HL-60 (cell line): ENCODE data around the gene RFC2.
A peak's percentile ranks its signal among the peaks of the same experiment; 100 is the strongest.
"Not testable (repeated sequence)": the region's sequence is repeated elsewhere in the genome, so short reads cannot be mapped to it uniquely, and the experiment has no call there.

Source experiments
- DNase-seq, 2 experiments: peaks; one replicate each; pipeline ENCODE4 v3.0.0-alpha.2; 2010 to 2020; ENCODE audit warnings: low read depth in 1 of 2, low spot score in 1 of 2
- H3K27ac ChIP-seq: fragments of 250-450 bp; sonication (Bioruptor Pico); replicated peaks from 2 replicates; pipeline ENCODE4 v1.5.1; 2020; ENCODE audit warnings: mild to moderate bottlenecking, moderate library complexity
- H3K27me3 ChIP-seq: fragments of 250-450 bp; sonication (Bioruptor Pico); 2 replicates; pipeline ENCODE4 v1.5.1; 2021; ENCODE audit warnings: mild to moderate bottlenecking, moderate library complexity; ENCODE audit not compliant: insufficient read depth, poor library complexity, severe bottlenecking
- H3K4me3 ChIP-seq: replicated peaks from 2 replicates; pipeline ENCODE4 v1.5.1; 2011; ENCODE audit warnings: mild to moderate bottlenecking, control low read depth, low read length; ENCODE audit not compliant: insufficient read depth
- CTCF ChIP-seq: IDR thresholded peaks from one replicate; pipeline ENCODE4 v1.5.1; 2011; ENCODE audit warnings: low read length, control low read depth, inconsistent platforms; ENCODE audit not compliant: insufficient read depth
- GABPA ChIP-seq: IDR thresholded peaks from 2 replicates; pipeline ENCODE4 v1.6.1; 2012; ENCODE audit warnings: low read depth
- POLR2AphosphoS5 ChIP-seq: IDR thresholded peaks from 2 replicates; pipeline ENCODE4 v1.6.1; 2012; ENCODE audit warnings: low read depth
- REST ChIP-seq: IDR thresholded peaks from 2 replicates; pipeline ENCODE4 v1.6.1; 2012; ENCODE audit warnings: low read depth; ENCODE audit not compliant: insufficient replicate concordance
- SPI1 ChIP-seq: IDR thresholded peaks from 2 replicates; pipeline ENCODE4 v1.6.1; 2012; ENCODE audit warnings: low read depth, mild to moderate bottlenecking, borderline replicate concordance

Gene RFC2

GRCh38 chr7:74206589-74207120 lies 47.5 kb downstream of the RFC2 start:
- Histone ChIP-seq H3K4me3 (no peak overlapping the region), H3K27ac (no peak overlapping the region), H3K27me3 (no peaks in the 10 kb centered on the region)
- peak; percentile 71 for TF ChIP-seq CTCF
- no peak for TF ChIP-seq SPI1
- DNase-seq, result peak in 1 of 2 experiments; percentile 76

DNA sequence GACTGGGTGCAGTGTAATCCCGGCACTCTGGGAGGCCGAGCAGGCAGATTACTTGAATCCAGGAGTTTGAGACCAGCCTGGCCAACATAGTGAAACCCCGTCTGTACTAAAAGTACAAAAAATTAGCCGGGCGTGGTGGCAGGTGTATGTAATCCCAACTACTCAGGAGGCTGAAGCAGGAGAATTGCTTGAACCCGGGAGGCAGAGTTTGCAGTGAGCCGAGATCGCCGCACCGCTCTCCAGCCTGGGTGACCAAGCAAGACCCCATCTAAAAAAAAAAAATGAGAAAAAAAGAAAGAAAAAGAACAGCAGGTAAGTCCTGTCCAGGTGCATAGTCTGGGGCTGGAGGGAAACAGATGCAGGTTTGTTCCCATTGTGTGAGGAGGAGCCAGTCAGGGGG lies 48.1 kb downstream of the RFC2 start:
- H3K4me3 ChIP-seq, DNase-seq, H3K27ac ChIP-seq: not testable (repeated sequence)

DNA sequence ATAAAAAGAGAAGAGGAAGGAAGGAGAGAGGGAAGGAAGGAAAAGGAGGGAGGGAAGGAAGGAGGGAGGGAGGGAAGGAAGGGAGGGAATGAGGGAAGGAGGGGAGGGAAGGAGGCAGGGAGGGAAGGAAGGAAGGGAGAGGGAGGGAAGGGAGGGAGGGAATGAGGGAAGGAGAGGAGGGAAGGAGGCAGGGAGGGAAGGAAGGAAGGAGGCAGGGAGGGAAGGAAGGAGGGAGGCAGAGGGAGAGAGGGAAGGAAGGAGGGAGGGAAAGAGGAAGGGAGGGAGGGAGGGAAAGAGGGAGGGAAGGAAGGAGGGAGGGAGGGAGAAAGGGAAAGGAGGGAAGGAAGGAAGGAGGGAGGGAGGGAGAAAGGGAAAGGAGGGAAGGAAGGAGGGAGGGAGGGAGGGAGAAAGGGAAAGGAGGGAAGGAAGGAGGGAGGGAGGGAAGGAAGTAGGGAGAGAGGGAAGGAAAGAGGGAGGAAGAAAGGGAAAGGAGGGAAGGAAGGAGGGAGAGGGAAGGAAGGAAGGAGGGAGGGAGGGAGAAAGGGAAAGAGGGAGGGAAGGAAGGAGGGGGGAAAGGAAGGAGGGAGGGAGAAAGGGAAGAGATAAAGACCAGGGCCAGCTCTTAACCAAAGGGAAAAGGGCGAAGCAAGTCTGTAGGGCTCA lies 50.1 kb downstream of the RFC2 start:
- Histone ChIP-seq H3K4me3 (no peak overlapping the region), H3K27me3 (no peaks in the 10 kb centered on the region), H3K27ac (no peak overlapping the region)
- no peak for TF ChIP-seq CTCF
- DNase-seq, result no peak

More for the DNA sequence above, 48.1 kb downstream of the RFC2 start:
- not testable (repeated sequence) for H3K27me3 ChIP-seq

DNA sequence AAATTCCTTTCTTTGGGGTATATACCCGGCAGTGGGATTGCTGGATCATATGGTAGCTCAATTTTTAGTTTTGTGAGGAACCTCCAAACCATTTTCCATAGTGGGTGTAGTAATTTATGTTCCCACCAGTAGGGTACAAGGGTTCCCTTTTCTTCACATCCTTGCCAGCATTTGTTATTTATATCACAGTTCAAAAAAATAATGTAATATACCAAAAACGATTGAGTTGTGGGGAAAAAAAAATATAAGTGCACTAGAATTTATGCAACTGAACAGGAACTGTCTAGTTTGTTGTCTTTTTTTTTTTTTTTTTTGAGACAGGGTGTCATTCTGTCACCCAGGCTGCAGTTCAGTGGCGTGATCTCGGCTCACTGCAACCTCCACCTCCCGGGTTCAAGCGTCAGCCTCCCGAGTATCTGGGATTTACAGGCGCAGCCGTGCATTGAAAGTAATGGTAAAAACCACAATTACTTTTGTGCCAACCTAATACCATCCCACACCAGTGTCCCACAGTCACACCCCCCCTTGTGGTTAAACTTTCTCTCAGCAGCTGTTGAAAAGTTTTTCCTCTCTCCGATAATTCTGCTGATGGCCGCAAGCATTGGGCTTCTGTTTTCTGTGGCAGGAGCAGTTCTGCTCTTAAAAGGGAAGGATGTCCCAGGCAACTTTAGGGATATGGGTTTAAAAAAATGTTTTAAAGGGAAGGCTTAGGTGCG lies 51.2 kb downstream of the RFC2 start:
- no peak overlapping the region for H3K4me3 ChIP-seq
- no peaks in the 10 kb centered on the region for H3K27me3 ChIP-seq
- H3K27ac ChIP-seq, result no peak overlapping the region
- peak; percentile 48 for TF ChIP-seq POLR2AphosphoS5
- no peak for TF ChIP-seq GABPA
- peak; percentile 53; the same call in 1 of the 2 replicates for TF ChIP-seq SPI1
- TF ChIP-seq CTCF, result peak; percentile 48
- TF ChIP-seq REST, result no peak
- peak in 1 of 2 experiments; percentile 88 for DNase-seq
